GM19455 (cell line): Measurements from ENCODE around the gene TRAPPC10.

Experiments used
- ATAC-seq: cut with Tn5 transposase; IDR thresholded peaks from one replicate; pipeline ENCODE4 v1.9.1; 2021; ENCODE audit not compliant: unreplicated experiment

Gene TRAPPC10

GRCh38 chr21:43982489-43983078 lies 29.5 kb upstream of the TRAPPC10 start:
- ATAC-seq = no peak

GRCh38 chr21:43983390-43983789 lies 28.7 kb upstream of the TRAPPC10 start:
- no peak for ATAC-seq

DNA sequence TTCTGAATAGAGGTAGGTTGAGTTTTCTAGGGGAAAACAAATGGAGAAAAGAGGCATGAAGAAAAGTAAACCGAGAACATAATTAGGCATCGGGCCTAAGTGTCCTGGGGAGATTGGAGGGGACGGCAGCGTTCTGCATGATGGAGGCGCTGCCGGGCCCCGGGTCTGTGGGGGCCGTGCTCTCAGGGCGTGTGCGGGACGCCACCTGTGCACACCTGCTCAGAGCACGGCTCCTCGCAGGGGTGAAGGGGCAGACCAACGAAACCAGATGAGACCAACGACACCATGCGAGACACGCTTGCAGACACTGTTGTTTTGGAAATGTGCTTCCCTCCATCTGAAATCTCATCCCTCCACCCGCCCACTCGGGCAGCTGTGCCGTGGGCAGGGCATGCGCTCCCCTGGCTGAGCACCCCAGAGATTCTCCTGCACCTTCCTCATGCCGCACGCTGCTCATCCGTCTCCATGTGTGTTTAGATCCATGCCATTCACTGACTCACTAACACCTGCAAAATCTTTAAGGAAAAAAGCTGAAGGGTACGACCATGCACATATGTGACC lies 28.2 kb upstream of the TRAPPC10 start:
- no peak for ATAC-seq

- no peak for ATAC-seq
These were observed 27.0 kb upstream of the TRAPPC10 start for GRCh38 chr21:43984905-43985689.

- no peak for ATAC-seq
These were observed 26.3 kb upstream of the TRAPPC10 start for GRCh38 chr21:43985690-43986251.

- no peak for ATAC-seq
These were observed 25.3 kb upstream of the TRAPPC10 start for GRCh38 chr21:43986544-43987451.

DNA sequence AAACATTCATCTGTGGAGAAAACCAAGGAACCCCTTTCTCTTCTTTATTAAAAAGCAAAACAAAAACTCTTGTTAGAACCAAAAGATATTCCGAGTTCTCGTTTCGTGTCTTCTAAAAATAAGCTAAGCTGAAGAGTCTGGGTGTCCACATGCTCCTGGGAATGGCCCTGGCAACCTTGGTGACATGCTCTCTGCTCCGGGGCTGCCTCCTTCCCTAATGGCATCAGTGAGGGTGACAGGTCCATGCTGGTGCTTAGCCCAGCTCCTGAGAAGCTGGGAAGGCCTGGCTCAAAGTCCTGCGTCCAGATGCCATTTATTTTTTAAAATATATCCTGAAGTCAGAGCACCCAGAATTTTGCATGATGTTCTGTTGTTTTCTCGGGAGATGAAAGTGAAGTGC lies 24.6 kb upstream of the TRAPPC10 start:
- no peak for ATAC-seq

GRCh38 chr21:43988016-43988415 lies 24.1 kb upstream of the TRAPPC10 start:
- no peak for ATAC-seq

DNA sequence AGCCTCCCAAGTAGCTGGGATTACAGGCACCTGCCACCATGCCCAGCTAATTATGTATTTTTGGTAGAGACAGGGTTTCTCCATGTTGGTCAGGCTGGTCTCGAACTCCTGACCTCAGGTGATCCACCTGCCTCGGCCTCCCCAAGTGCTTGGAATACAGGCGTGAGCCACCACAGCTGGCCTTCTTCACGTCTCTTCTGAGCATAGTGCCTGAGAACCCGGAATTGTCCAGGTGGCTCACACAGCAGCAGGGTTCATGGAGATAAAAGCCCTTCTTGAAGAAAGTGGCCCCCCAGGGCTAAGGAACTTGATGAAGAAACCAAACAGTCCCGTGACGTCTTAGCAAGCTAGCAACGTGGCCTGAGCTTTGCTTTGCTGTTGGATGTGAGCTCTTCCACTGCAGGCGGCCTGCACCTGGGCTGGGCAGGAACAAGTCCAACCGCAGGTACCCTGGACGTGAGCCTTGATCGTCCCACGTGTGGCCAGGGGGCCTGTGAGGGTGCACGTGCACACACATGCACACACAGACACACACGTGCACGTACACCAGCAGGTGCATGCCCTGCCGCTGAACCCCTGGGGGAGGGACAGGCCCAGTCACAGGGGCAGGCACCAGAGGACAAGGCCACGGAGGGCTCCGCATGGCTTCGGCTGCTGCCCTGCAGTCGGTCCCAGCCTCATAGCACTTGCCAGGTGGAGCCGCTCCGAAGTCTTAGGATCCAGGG lies 23.4 kb upstream of the TRAPPC10 start:
- ATAC-seq = no peak

- ATAC-seq = no peak
These were observed 22.7 kb upstream of the TRAPPC10 start for GRCh38 chr21:43989401-43989800.

GRCh38 chr21:43991447-43991991 lies 20.6 kb upstream of the TRAPPC10 start:
- no peak for ATAC-seq

DNA sequence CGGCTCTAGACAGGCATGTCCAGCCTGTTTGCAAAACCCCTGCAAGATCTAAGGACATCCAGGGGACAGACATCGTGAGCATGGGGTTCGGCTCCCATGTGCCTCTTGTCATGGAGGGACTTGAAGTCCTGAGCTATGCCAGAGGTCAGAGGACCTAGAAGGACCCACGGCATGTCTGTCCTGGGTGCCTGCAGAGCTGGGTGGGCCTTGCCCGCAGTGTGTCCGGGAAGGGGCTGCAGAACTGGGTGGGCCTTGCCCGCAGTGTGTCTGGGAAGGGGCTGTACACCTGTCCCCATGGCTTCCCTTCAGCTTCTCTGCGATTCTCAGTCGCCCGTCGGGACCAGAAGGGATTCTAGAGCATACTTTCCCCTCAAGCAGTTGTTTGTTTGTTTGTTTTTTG lies 20.0 kb upstream of the TRAPPC10 start:
- no peak for ATAC-seq

- ATAC-seq = no peak
These were observed 18.6 kb upstream of the TRAPPC10 start for GRCh38 chr21:43993420-43993934.

GRCh38 chr21:43994085-43994484 lies 18.0 kb upstream of the TRAPPC10 start:
- ATAC-seq = no peak

DNA sequence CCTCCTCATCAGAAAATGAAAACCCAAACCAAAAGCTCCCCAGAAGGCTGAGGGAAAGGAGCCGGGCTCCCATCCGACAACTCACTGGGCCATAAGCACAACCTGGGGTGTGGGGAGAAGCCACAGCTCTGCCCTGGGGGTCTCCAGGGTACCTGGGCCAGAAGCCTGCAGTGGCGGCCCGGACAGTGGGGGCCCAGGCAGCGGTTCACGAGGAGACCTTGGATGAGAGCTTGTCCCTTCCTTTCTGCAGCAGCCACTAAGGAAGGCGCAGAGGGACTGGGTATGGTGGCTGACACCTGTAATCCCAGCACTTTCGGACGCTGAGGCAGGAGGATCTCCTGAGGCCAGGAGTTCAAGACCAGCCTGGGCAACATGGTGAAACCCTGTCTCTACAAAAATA lies 17.5 kb upstream of the TRAPPC10 start:
- no peak for ATAC-seq

DNA sequence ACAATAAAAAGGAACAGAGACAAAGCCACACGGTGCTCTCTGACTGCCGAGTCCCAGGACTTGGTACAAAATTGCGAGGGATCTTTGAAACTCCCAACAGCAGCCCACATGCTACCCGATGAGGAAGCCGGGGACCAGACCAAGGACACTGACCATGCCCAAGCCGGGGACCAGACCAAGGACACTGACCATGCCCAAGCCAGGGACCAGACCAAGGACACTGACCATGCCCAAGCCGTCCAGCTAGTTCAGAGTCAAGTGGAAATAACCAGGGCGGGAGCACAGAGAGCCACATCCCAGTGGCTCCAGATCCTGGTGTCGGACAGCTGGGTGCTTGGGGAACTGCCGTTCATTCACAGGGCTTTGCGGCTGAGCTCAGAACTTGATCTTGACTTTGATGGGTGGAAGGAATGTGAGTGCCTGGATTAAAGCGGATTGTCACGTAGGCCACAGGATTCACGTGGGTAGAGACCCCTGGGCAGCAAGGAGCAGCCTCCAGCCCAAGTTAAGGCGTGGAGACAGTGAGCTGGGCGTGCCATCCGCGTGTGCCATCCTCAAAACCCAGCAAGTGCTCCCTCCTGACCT lies 16.5 kb upstream of the TRAPPC10 start:
- no peak for ATAC-seq

DNA sequence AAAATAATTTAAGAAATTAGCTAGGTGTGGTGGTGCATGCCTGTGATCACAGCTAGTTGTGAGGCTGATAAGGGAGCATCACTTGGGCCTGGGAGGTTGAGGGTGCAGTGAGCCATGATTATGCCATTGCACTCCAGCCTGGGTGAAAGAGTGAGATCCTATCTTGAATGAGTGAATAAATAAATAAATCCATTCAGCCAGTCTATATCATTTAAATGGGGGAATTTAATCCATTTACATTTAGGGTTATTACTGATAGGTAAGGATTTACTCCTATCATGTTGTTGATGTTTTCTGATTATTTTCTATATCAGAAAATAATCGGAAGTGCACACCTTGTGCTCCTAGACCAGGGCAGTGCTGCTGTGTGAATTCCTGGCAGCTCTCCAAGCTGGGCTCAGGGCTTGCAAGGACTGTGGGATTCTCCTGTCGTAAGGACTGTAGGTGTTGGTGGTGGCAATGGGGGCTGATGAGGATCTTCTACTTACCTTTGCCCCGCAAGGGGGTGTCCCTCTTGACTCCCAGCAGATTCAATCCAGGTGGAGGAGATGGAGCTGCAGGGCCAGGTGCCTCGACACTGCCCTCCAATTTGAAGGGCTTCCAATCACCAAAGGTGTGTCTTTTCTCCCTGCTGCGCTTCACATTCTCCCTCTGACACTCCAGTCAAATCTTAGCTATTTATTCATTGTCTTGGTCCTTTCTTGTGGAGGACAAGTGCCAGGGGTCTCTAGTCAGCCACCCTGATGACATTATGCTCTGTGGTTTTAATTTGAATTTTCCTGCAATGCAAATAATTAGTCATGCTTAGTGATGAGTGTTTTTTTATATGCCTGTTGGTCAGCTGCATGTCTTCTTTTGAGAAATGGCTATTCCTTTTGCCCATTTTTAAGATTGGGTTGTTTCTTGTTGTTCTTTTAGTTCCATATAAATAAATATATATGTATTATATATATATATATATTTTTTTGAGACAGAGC lies 14.1 kb upstream of the TRAPPC10 start:
- ATAC-seq = no peak

DNA sequence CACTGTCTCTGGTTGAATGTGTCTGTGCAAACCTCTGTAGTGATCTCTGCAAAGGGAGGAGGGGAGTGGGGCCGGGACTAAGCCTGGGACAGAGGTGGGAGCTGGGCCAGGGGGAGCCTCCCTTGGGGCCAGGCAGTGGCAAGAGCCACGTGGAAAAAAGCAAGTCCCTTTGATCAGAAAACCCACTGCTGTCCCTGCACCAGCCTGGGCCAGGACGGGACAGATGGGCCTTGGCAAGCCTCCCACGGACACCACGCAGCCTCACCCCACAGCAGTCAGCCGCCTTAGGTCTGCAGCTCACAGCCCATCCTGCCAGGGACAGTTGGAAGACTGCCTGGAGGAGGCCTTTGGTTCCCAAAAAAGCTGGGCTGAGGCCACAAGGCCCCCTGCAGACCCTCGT lies 11.7 kb upstream of the TRAPPC10 start:
- no peak for ATAC-seq
